C4-2B (cell line): Measurements from ENCODE around the gene VAMP2.

Experiments used
- CTCF ChIP-seq: fragments of 450-650 bp; conservative IDR thresholded peaks from 2 replicates; pipeline ENCODE4 v1.5.1; 2017; ENCODE audit warnings: mild to moderate bottlenecking
- ZFX ChIP-seq: fragments of 450-650 bp; IDR thresholded peaks from 2 replicates; pipeline ENCODE4 v1.6.1; 2017

- TF ChIP-seq CTCF = no peak
- TF ChIP-seq ZFX = no peak
Measured at GRCh38 chr17:8164815-8165131, 2.0 kb upstream of the VAMP2 start.
